Stimulated activated CD8-positive, alpha-beta memory T cell treated with anti-CD3 and anti-CD28 coated beads, Interleukin-7, amount 100 ng/mL, for 1 hour (primary cell): ENCODE results near the gene PDZD2.
"Not testable (repeated sequence)": the region's sequence is repeated elsewhere in the genome, so short reads cannot be mapped to it uniquely, and the experiment has no call there.

Experiments used
- DNase-seq, 2 donors: peaks; one replicate each; pipeline ENCODE4 v3.0.0-alpha.2; 2020; ENCODE audit warnings: low read depth in 2 of 2

Gene PDZD2

GRCh38 chr5:31769530-31769929 is 130.6 kb downstream of the PDZD2 start:
- no peak for DNase-seq

GRCh38 chr5:31770132-31770720 is 131.3 kb downstream of the PDZD2 start:
- no peak for DNase-seq

GRCh38 chr5:31770998-31771397 is 132.1 kb downstream of the PDZD2 start:
- no peak for DNase-seq

- no peak for DNase-seq
Measured at GRCh38 chr5:31771500-31771899, 132.6 kb downstream of the PDZD2 start.

- DNase-seq, result not testable (repeated sequence)
Measured at GRCh38 chr5:31776294-31776693, 137.4 kb downstream of the PDZD2 start.

GRCh38 chr5:31776976-31777651 is 138.2 kb downstream of the PDZD2 start:
- DNase-seq, result no peak

GRCh38 chr5:31781772-31782171 is 142.8 kb downstream of the PDZD2 start:
- no peak for DNase-seq

GRCh38 chr5:31783086-31783645 is 144.2 kb downstream of the PDZD2 start:
- DNase-seq, result no peak

- no peak for DNase-seq
Measured at GRCh38 chr5:31783731-31784130, 144.8 kb downstream of the PDZD2 start.

GRCh38 chr5:31786090-31786631 is 147.2 kb downstream of the PDZD2 start:
- DNase-seq, result no peak

- DNase-seq, result no peak
Measured at GRCh38 chr5:31794009-31794408, 155.1 kb downstream of the PDZD2 start.

- no peak for DNase-seq
Measured at GRCh38 chr5:31798168-31798567, 159.2 kb downstream of the PDZD2 start.

- no peak for DNase-seq
Measured at GRCh38 chr5:31800351-31800750, 161.4 kb downstream of the PDZD2 start.

GRCh38 chr5:31805785-31806400 is 167.0 kb downstream of the PDZD2 start:
- DNase-seq, result no peak

GRCh38 chr5:31806561-31806960 is 167.6 kb downstream of the PDZD2 start:
- no peak for DNase-seq

- DNase-seq, result no peak
Measured at GRCh38 chr5:31807789-31808540, 169.0 kb downstream of the PDZD2 start.

- no peak for DNase-seq
Measured at GRCh38 chr5:31809050-31809870, 170.3 kb downstream of the PDZD2 start.

- DNase-seq, result no peak
Measured at GRCh38 chr5:31811210-31811609, 172.3 kb downstream of the PDZD2 start.

GRCh38 chr5:31815376-31815775 is 176.4 kb downstream of the PDZD2 start:
- DNase-seq, result no peak

GRCh38 chr5:31819926-31820516 is 181.1 kb downstream of the PDZD2 start:
- no peak for DNase-seq

- no peak for DNase-seq
Measured at GRCh38 chr5:31823472-31823871, 184.5 kb downstream of the PDZD2 start.
